ENCODE data around the gene CWC27.
A peak's percentile ranks its signal among the peaks of the same experiment; 100 is the strongest.

Gene CWC27

GRCh38 chr5:64839936-64840335 is 71.2 kb downstream of the CWC27 start:
- Histone ChIP-seq H3K27ac (ENCODE audit: low read depth, low read length) (no peak overlapping the region), H3K27me3 (ENCODE audit: insufficient read depth, low read length) (no peaks in the 10 kb centered on the region), H3K9ac (ENCODE audit: low read depth, low read length) (no peak overlapping the region), H3K4me1 (ENCODE audit: insufficient read depth, low read length) (peaks cover 17% of the 10 kb centered on the region), H3K4me3 (ENCODE audit: low read length) (no peak overlapping the region), H3K36me3 (ENCODE audit: insufficient read depth, low read length) (peaks cover 17% of the 10 kb centered on the region), H3K9me3 (ENCODE audit: insufficient read depth, low read depth, low read length) (peaks cover 12% of the 10 kb centered on the region; the same call in 1 of the 2 replicates)
- WGBS = 89% methylated on average over 1 of the region's 1 CpG

DNA sequence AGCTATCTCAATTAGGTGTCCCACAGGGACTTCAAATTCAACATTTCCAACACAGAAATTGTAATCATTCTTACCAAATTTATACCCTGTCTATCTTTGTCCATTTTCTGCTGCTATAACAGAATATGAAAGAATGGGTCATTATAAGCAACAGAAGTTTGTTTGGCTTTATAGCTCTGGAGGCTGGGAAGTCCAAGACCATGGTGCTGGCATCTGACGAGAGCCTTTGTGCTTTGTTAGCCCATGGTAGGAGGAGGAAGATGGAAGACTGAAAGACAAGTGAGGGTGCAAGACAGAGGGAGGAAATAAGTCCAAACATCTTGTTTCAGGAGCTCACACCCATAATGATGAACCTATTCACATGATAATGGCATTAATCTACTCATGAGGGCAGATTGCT is 72.2 kb downstream of the CWC27 start:
- no peaks in the 10 kb centered on the region for H3K27me3 ChIP-seq (ENCODE audit: insufficient read depth, low read length)
- H3K4me1 ChIP-seq (ENCODE audit: insufficient read depth, low read length) = peaks cover 9% of the 10 kb centered on the region
- H3K36me3 ChIP-seq (ENCODE audit: insufficient read depth, low read length) = peaks cover 19% of the 10 kb centered on the region
- WGBS = 91% methylated on average over 1 of the region's 1 CpG
- no peak overlapping the region for H3K4me3 ChIP-seq (ENCODE audit: low read length)
- peaks cover 17% of the 10 kb centered on the region; the same call in 1 of the 2 replicates for H3K9me3 ChIP-seq (ENCODE audit: insufficient read depth, low read depth, low read length)
- no peak overlapping the region for H3K27ac ChIP-seq (ENCODE audit: low read depth, low read length)
- no peak overlapping the region for H3K9ac ChIP-seq (ENCODE audit: low read depth, low read length)

DNA sequence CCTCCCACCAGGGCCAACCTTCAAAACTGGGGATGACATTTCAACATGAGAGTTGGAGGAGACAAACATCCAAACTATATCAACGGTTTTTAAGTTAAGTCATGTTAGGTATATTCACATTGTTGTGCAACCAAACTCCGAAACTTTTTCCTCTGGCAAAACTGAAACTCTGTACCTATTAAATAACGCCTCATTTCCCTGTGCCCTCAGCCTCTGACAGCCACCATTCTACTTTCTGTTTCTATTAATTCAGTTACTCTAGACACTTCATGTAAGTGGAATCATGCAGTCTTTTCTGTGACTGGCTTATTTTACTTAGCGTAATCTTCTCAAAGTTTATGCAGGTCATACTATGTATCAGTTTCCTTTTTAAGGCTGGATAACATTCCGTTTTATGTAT is 85.0 kb downstream of the CWC27 start:
- Histone ChIP-seq H3K27ac (ENCODE audit: low read depth, low read length) (no peak overlapping the region), H3K27me3 (ENCODE audit: insufficient read depth, low read length) (no peaks in the 10 kb centered on the region), H3K4me1 (ENCODE audit: insufficient read depth, low read length) (no peaks in the 10 kb centered on the region), H3K4me3 (ENCODE audit: low read length) (no peak overlapping the region), H3K36me3 (ENCODE audit: insufficient read depth, low read length) (no peaks in the 10 kb centered on the region), H3K9me3 (ENCODE audit: insufficient read depth, low read depth, low read length) (no peaks in the 10 kb centered on the region), H3K9ac (ENCODE audit: low read depth, low read length) (no peak overlapping the region)
- 97% methylated on average over 4 of the region's 5 CpGs for WGBS

DNA sequence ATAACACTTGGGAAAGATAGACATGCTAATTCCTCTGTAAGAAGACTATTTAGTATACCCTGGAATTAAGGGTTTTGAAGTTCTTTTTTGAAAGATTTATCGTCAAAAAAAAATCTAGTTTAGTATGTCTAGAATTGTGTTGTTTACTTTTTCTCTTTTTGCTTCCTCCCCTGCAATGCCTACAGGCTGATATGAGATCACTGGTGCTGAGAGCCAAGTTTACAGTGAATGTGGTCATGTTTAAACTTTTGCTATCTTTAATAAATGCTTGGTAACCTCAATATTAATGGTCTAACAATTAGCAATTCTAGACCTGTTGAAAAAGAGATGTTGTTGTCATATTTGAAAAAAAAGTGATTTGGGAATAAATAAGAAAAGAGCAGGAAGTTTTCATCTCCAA is 86.1 kb downstream of the CWC27 start:
- Histone ChIP-seq H3K9me3 (ENCODE audit: insufficient read depth, low read depth, low read length) (no peaks in the 10 kb centered on the region), H3K4me1 (ENCODE audit: insufficient read depth, low read length) (no peaks in the 10 kb centered on the region), H3K36me3 (ENCODE audit: insufficient read depth, low read length) (no peaks in the 10 kb centered on the region), H3K4me3 (ENCODE audit: low read length) (no peak overlapping the region), H3K27ac (ENCODE audit: low read depth, low read length) (no peak overlapping the region), H3K27me3 (ENCODE audit: insufficient read depth, low read length) (no peaks in the 10 kb centered on the region), H3K9ac (ENCODE audit: low read depth, low read length) (no peak overlapping the region)
- WGBS = 100% methylated on average over 1 of the region's 1 CpG

DNA sequence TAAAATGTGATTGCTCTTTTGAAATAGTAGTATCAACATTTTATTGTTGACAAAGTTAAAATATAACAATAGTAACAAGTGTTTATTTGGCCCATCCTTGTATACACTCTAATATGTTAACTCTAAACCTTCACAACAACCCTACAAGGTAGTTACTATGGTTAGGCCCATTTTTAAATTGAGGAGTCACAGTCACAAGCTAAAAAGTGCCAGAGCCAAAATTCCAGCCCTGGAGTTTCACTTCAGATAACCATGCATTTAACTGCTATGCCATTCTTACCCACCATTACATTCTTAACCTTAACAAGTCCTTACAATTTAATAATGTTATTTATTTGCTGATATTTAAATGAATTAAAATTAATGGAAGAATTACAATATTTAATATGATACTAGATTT is 91.2 kb downstream of the CWC27 start:
- no peak overlapping the region for H3K4me3 ChIP-seq (ENCODE audit: low read length)
- H3K9me3 ChIP-seq (ENCODE audit: insufficient read depth, low read depth, low read length) = no peaks in the 10 kb centered on the region
- H3K27me3 ChIP-seq (ENCODE audit: insufficient read depth, low read length) = no peaks in the 10 kb centered on the region
- H3K27ac ChIP-seq (ENCODE audit: low read depth, low read length) = no peak overlapping the region
- no peaks in the 10 kb centered on the region for H3K4me1 ChIP-seq (ENCODE audit: insufficient read depth, low read length)
- no peaks in the 10 kb centered on the region for H3K36me3 ChIP-seq (ENCODE audit: insufficient read depth, low read length)
- no peak overlapping the region for H3K9ac ChIP-seq (ENCODE audit: low read depth, low read length)

- Histone ChIP-seq H3K27ac (ENCODE audit: low read depth, low read length) (no peak overlapping the region), H3K27me3 (ENCODE audit: insufficient read depth, low read length) (no peaks in the 10 kb centered on the region), H3K9me3 (ENCODE audit: insufficient read depth, low read depth, low read length) (no peaks in the 10 kb centered on the region), H3K4me1 (ENCODE audit: insufficient read depth, low read length) (no peaks in the 10 kb centered on the region), H3K36me3 (ENCODE audit: insufficient read depth, low read length) (no peaks in the 10 kb centered on the region), H3K4me3 (ENCODE audit: low read length) (no peak overlapping the region), H3K9ac (ENCODE audit: low read depth, low read length) (no peak overlapping the region)
These were observed 92.6 kb downstream of the CWC27 start for GRCh38 chr5:64861281-64861680.

- no peaks in the 10 kb centered on the region for H3K36me3 ChIP-seq (ENCODE audit: insufficient read depth, low read length)
- 100% methylated on average over 1 of the region's 2 CpGs for WGBS
These were observed 95.4 kb downstream of the CWC27 start for GRCh38 chr5:64864171-64864570.

GRCh38 chr5:64865662-64866061 is 96.9 kb downstream of the CWC27 start:
- no peak overlapping the region for H3K4me3 ChIP-seq (ENCODE audit: low read length)
- no peak overlapping the region for H3K27ac ChIP-seq (ENCODE audit: low read depth, low read length)
- WGBS = 83% methylated on average over 3 of the region's 3 CpGs
- H3K9me3 ChIP-seq (ENCODE audit: insufficient read depth, low read depth, low read length) = no peaks in the 10 kb centered on the region
- no peak overlapping the region for H3K9ac ChIP-seq (ENCODE audit: low read depth, low read length)
- H3K27me3 ChIP-seq (ENCODE audit: insufficient read depth, low read length) = no peaks in the 10 kb centered on the region
- H3K36me3 ChIP-seq (ENCODE audit: insufficient read depth, low read length) = no peaks in the 10 kb centered on the region
- peaks cover 17% of the 10 kb centered on the region; the same call in 1 of the 2 replicates for H3K4me1 ChIP-seq (ENCODE audit: insufficient read depth, low read length)

More at GRCh38 chr5:64864171-64864570, 95.4 kb downstream of the CWC27 start:
- H3K4me3 ChIP-seq (ENCODE audit: low read length) = no peak overlapping the region
- H3K9me3 ChIP-seq (ENCODE audit: insufficient read depth, low read depth, low read length) = no peaks in the 10 kb centered on the region
- no peak overlapping the region for H3K9ac ChIP-seq (ENCODE audit: low read depth, low read length)
- no peaks in the 10 kb centered on the region for H3K27me3 ChIP-seq (ENCODE audit: insufficient read depth, low read length)
- H3K27ac ChIP-seq (ENCODE audit: low read depth, low read length) = no peak overlapping the region
- peaks cover 7% of the 10 kb centered on the region; the same call in 1 of the 2 replicates for H3K4me1 ChIP-seq (ENCODE audit: insufficient read depth, low read length)

GRCh38 chr5:64869419-64869818 is 100.7 kb downstream of the CWC27 start:
- Histone ChIP-seq H3K36me3 (ENCODE audit: insufficient read depth, low read length) (no peaks in the 10 kb centered on the region), H3K4me1 (ENCODE audit: insufficient read depth, low read length) (peaks cover 17% of the 10 kb centered on the region; the same call in 1 of the 2 replicates), H3K9ac (ENCODE audit: low read depth, low read length) (no peak overlapping the region), H3K9me3 (ENCODE audit: insufficient read depth, low read depth, low read length) (no peaks in the 10 kb centered on the region), H3K27me3 (ENCODE audit: insufficient read depth, low read length) (no peaks in the 10 kb centered on the region), H3K27ac (ENCODE audit: low read depth, low read length) (peak overlapping the region; percentile 42; the same call in 1 of the 2 replicates), H3K4me3 (ENCODE audit: low read length) (no peak overlapping the region)
- WGBS = 85% methylated on average over 1 of the region's 1 CpG

DNA sequence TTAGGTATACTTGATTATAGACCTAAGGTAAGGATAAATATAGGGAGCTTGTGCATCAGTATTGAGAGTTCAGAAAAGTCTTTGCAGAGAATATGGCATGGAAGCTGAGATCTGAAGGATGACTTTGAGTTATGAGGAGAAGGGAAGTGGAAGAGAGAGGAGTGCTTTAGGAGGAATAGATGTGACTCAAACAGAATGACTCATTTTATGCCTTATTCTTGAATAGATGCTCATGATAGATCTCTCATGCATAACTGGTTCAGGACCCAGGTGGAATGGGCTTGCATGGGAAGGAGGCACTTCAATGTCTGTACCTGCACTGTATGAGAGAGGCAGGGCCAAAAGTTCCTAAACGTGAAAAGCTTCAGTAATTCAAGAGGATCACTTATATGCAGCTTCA is 103.3 kb downstream of the CWC27 start:
- H3K4me3 ChIP-seq (ENCODE audit: low read length) = no peak overlapping the region
- H3K27me3 ChIP-seq (ENCODE audit: insufficient read depth, low read length) = no peaks in the 10 kb centered on the region
- no peaks in the 10 kb centered on the region for H3K9me3 ChIP-seq (ENCODE audit: insufficient read depth, low read depth, low read length)
- H3K4me1 ChIP-seq (ENCODE audit: insufficient read depth, low read length) = peaks cover 17% of the 10 kb centered on the region; the same call in 1 of the 2 replicates
- no peaks in the 10 kb centered on the region for H3K36me3 ChIP-seq (ENCODE audit: insufficient read depth, low read length)
- WGBS = 74% methylated on average over 1 of the region's 1 CpG
- no peak overlapping the region for H3K27ac ChIP-seq (ENCODE audit: low read depth, low read length)
- H3K9ac ChIP-seq (ENCODE audit: low read depth, low read length) = no peak overlapping the region

DNA sequence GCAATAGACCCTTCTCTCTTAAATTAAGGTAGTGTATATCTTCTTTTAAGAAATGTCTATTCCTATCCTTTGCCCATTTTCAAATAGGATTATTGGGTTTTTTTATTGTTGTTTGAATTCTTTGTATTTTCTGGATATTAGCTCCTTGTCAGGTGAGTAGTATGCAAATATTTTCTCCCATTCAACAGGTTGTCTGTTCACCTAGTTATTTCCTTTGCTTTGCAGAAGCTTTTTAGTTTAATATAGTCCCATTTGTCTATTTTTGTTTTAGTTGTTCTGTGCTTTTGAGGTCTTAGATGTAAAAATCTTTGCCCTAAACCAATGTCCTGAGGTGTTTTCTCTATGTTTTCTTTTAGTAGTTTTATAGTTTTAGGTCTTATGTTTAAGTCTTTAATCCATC is 104.7 kb downstream of the CWC27 start:
- H3K4me1 ChIP-seq (ENCODE audit: insufficient read depth, low read length) = peaks cover 17% of the 10 kb centered on the region; the same call in 1 of the 2 replicates

DNA sequence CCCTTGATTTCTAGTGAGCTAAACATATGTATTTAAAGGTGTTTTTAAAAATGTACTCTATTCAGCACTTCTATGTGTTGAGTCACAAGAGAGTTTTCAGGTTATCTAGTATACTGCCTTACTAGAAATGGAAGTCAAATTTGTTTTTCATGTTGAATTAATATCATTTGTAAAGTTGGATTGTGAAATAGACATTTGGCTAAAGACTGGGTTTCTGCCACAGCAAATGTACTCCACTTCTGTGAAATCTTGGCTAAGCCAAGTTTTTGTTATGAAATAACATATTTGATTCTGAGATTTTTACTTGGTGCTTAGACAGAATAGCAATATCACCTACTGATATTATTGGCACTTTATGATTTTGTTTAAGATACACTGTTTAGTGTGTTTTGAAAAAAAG is 106.0 kb downstream of the CWC27 start:
- H3K36me3 ChIP-seq (ENCODE audit: insufficient read depth, low read length) = no peaks in the 10 kb centered on the region
- no peak overlapping the region for H3K27ac ChIP-seq (ENCODE audit: low read depth, low read length)
- H3K27me3 ChIP-seq (ENCODE audit: insufficient read depth, low read length) = no peaks in the 10 kb centered on the region
- no peak overlapping the region for H3K4me3 ChIP-seq (ENCODE audit: low read length)
- H3K9me3 ChIP-seq (ENCODE audit: insufficient read depth, low read depth, low read length) = no peaks in the 10 kb centered on the region
- H3K9ac ChIP-seq (ENCODE audit: low read depth, low read length) = no peak overlapping the region
- H3K4me1 ChIP-seq (ENCODE audit: insufficient read depth, low read length) = peaks cover 4% of the 10 kb centered on the region; the same call in 1 of the 2 replicates

More for the DNA sequence above, 104.7 kb downstream of the CWC27 start:
- Histone ChIP-seq H3K36me3 (ENCODE audit: insufficient read depth, low read length) (no peaks in the 10 kb centered on the region), H3K27me3 (ENCODE audit: insufficient read depth, low read length) (no peaks in the 10 kb centered on the region), H3K4me3 (ENCODE audit: low read length) (no peak overlapping the region), H3K9ac (ENCODE audit: low read depth, low read length) (no peak overlapping the region), H3K27ac (ENCODE audit: low read depth, low read length) (no peak overlapping the region), H3K9me3 (ENCODE audit: insufficient read depth, low read depth, low read length) (no peaks in the 10 kb centered on the region)

Measured in HUES64 (cell line).